Glomerular visceral epithelial cell (primary cell): Measurements from ENCODE around the gene FLAD1.
A peak's percentile ranks its signal among the peaks of the same experiment; 100 is the strongest.
"Not testable (repeated sequence)": the region's sequence is repeated elsewhere in the genome, so short reads cannot be mapped to it uniquely, and the experiment has no call there.

ENCODE experiments used
- DNase-seq: peaks from one replicate; pipeline ENCODE4 v3.0.0-alpha.2; 2016; ENCODE audit errors: extremely low spot score

The FLAD1 gene

GRCh38 chr1:154969246-154969645, 13.9 kb upstream of the FLAD1 start:
- no peak for DNase-seq

- DNase-seq, result no peak
Observed at GRCh38 chr1:154969860-154970452, 13.2 kb upstream of the FLAD1 start.

GRCh38 chr1:154970631-154971340, 12.4 kb upstream of the FLAD1 start, which contains the start of gene SHC1:
Gene SHC1, minus strand, starts transcription at chr1:154970747. Its CDS starts 221 bp downstream, at chr1:154970526.
- DNase-seq, result peak; percentile 89

- DNase-seq, result no peak
Observed at GRCh38 chr1:154971341-154971998, 11.7 kb upstream of the FLAD1 start.

GRCh38 chr1:154972213-154972516, 11.0 kb upstream of the FLAD1 start:
- no peak for DNase-seq

GRCh38 chr1:154972517-154973343, 10.4 kb upstream of the FLAD1 start:
- DNase-seq, result peak; percentile 97

- peak; percentile 99 for DNase-seq
Observed at GRCh38 chr1:154973344-154974101, 9.6 kb upstream of the FLAD1 start.

GRCh38 chr1:154974102-154974807, 8.9 kb upstream of the FLAD1 start, which contains the start of gene CKS1B:
Gene CKS1B, plus strand, starts transcription at chr1:154974681. Its CDS starts 65 bp downstream, at chr1:154974746.
- DNase-seq, result peak; percentile 100

- DNase-seq, result peak; percentile 97
Observed at GRCh38 chr1:154974808-154975408, 8.2 kb upstream of the FLAD1 start.

- peak; percentile 58 for DNase-seq
Observed at GRCh38 chr1:154975409-154976059, 7.6 kb upstream of the FLAD1 start.

GRCh38 chr1:154977762-154978161, 5.4 kb upstream of the FLAD1 start:
- DNase-seq, result not testable (repeated sequence)

- no peak for DNase-seq
Observed at GRCh38 chr1:154978360-154978759, 4.8 kb upstream of the FLAD1 start.

- DNase-seq, result no peak
Observed at GRCh38 chr1:154982341-154982740, 803 bp upstream of the FLAD1 start.

- DNase-seq, result no peak
Observed at GRCh38 chr1:154983776-154984466, 777 bp downstream of the FLAD1 start.

- not testable (repeated sequence) for DNase-seq
Observed at GRCh38 chr1:154986736-154987135, 3.6 kb downstream of the FLAD1 start.

GRCh38 chr1:154987326-154987725, 4.2 kb downstream of the FLAD1 start:
- DNase-seq, result no peak

GRCh38 chr1:154988058-154988954, 5.2 kb downstream of the FLAD1 start:
- no peak for DNase-seq
